HG02970 (cell line): ENCODE results near the gene CCDC157.
"Not testable (repeated sequence)": the region's sequence is repeated elsewhere in the genome, so short reads cannot be mapped to it uniquely, and the experiment has no call there.

Experiments used
- ATAC-seq: cut with Tn5 transposase; IDR thresholded peaks from one replicate; pipeline ENCODE4 v1.9.1; 2021; ENCODE audit warnings: mild to moderate bottlenecking, moderate library complexity, moderate number of reproducible peaks; ENCODE audit not compliant: unreplicated experiment, low FRiP score

Gene CCDC157

DNA sequence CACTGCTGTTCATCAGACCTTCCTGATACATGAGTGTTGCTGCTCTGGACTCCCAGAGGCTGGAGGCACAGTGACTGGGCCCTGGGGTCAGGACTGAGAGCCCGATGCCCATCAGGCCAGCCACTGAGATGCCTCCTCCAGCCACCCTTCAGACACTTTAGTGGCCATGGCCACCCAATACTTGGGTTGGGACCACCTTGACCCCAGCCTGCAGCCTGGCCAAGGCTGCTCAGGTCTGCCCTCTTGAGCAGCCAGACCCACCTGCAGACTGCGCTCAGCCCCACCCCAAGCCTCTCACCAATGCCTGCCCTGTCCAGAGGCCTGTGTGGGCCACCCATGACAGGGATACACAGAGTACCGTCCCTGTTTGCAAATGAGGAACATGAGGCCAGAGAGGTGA is 26.3 kb downstream of the CCDC157 start:
- ATAC-seq = no peak

DNA sequence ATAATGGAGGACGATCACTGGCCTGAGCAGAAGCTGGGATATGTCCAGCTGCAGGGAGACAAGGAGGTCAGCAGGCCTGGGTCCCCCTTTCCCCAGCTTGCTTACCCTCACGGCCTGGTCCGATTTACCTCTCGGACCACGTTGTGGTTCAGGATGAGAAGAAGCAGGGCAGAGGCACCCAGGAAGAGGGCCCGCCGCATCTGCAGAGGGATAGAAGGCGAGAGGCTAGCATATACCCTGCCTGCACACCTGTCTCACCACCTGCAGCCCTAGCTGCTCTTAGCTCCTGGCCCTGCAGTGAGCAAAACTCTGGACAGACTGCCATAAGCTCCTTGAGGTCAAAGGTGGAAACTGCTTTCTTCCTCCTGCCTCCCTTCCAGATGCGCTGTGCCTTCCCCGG is 29.1 kb downstream of the CCDC157 start:
- no peak for ATAC-seq

DNA sequence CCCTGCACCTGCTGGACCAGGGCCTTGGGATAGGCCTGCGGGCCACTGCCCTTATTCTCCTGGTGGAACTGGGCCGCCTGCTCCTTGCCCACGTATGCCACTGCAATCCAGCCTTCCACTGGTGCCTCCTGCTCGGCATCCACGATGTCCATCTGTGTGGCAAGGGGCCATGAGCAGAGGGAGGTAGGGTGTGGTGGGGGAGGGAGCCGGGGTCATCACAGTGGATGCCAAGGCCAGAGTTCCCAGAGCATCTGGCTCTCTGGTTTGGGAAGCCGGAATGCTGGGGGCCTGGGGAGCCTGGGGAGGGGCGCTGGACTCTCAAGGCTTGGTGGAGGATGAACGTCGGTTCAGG is 29.8 kb downstream of the CCDC157 start:
- no peak for ATAC-seq

DNA sequence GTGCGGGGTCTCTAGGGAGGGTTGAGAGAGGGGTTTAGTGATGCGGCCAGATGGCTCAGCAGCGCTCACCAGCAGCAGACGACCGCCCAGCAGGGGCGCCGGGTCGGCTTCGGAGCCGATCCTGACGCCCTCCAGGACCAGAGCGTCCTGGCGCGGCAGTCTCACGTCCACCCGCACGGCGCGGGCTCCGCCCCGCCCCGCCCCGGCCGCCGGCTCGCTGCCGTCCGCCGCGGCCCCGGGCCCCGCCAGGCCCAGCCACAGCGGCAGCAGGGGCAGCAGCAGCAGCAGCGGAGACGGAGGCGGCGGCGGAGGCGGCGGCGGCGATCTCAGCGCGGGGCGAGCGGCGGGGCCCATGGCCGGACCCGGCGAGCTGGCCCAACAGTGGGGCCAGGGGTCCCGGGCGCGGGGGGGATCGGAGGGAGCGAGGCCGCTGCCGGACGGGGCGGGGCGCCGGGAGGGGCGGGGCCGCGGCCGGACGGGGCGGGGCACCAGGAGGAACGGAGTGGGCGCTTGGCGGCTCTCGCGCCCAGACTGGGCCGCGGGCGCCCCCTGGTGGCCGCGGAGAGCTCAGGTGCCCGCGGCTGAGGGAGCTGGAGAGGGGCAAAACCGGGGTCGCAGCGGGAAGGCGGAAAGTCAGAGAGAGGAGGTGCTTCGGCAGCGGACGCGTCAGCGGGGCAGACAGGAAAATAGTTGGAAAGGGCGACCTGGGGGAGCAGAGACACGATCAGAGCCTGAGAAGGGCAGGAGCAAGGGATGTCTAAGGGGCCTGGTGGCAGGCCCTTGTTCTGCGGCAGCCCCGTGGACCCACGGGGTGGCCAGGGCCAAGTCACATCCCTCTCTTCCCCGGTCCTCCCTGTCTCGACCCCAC is 30.4 kb downstream of the CCDC157 start, which contains the start of gene RNF215:
RNF215 (minus strand) TSS at position 452 of the 868 bp plus-strand sequence; CDS start at position 354, 98 bp downstream.
- ATAC-seq = peak; percentile 81

DNA sequence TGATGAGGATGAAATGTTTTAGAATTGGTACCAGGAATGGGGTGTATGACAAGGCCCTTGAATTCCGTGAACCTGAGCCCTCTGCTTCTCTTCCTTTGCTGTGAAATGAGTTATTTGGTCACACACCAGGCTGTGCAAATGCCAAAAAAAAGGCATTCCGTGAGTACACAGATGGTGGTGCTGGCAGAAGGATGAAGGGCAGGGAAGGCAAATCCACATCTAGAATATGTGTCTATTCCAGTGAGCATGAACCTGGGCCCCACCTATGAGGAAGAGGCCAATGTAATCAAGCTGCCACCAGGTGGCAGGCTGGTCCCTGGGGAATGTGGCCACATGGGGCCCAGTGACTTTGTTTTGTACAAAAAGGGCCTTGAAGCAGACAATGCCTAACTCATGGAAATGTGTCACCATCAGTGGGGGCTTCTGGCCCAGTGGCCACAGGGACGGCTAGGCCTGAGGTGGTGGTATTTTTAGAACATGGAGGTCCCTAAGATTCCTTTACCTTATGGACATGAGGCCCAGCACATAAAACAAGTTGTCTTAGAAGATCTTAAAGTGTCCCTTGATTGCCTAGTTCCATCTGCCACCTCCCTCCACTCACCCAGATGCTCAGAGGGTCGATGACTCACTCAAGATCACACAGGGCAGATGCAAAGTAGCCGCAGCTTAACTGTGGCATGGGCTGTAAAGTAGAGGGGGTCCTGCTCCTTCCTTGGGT is 34.3 kb downstream of the CCDC157 start:
- ATAC-seq = no peak

DNA sequence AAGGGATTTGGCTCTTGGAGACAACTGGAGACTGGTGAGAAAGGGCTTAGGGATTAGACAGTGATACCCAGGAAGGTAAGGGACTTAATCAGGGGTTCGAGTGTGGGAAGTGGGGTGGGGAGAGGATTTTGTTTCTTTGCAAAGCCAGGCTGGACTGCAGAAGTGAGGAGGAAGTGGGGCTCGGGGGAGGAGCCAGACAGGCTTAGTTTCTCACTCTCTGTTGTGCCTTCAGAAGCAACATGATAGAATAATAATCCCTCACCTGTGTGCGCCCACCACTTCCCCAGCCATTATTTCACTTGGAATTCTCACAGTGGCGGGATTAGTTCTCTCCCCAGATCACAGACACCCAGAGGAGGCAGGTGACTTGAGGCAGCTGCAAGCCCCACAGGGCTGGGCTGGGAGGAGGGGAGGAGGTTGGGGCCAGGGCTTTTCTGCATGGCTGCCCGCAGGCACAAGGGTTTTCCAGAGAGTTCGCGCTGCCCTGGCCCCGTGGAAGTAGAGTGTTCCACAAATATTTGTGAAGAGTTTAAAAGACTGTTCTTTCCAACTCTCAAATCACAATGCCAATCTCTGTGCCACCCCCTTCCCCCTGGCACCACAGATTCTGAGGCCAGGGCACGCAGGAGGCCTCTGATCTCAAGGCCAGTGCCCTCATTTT is 36.0 kb downstream of the CCDC157 start:
- ATAC-seq = no peak

DNA sequence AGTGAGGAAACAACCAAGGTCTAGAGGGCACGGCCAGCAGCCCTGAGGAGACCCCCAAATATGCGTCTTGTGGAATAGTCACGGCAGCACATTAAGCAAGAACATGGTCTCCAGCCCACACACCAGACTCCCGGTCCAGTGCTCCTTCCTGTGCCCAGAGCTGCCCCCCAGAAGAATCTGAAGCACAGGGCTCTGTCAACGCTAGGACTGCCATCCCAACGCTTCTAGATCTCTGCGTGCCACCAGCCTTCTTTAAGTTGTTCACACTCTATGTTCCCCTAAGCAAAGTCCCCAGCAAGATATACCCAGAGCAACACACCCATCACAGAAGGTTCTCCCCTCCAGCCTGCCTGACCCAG is 36.5 kb downstream of the CCDC157 start:
- no peak for ATAC-seq

DNA sequence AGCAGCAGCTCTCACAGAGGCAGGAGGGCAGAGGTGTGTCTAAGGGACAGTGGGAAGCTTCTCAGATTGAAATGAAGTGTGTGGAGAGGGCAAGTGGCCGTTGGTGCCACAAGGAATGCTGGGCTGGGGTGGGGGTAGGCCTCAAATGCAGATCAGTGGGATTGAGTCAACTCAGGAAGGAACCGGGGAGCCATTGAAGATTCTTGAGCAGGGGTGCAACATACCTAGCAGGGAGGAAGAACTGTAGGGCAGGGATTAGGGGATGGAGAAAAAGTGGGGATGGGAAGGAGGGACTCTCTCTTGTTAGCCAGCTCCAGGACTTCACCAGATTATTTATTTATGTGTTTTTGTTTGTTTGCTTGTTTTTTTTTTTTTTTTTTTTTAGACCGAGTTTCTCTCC is 37.1 kb downstream of the CCDC157 start:
- ATAC-seq = no peak

DNA sequence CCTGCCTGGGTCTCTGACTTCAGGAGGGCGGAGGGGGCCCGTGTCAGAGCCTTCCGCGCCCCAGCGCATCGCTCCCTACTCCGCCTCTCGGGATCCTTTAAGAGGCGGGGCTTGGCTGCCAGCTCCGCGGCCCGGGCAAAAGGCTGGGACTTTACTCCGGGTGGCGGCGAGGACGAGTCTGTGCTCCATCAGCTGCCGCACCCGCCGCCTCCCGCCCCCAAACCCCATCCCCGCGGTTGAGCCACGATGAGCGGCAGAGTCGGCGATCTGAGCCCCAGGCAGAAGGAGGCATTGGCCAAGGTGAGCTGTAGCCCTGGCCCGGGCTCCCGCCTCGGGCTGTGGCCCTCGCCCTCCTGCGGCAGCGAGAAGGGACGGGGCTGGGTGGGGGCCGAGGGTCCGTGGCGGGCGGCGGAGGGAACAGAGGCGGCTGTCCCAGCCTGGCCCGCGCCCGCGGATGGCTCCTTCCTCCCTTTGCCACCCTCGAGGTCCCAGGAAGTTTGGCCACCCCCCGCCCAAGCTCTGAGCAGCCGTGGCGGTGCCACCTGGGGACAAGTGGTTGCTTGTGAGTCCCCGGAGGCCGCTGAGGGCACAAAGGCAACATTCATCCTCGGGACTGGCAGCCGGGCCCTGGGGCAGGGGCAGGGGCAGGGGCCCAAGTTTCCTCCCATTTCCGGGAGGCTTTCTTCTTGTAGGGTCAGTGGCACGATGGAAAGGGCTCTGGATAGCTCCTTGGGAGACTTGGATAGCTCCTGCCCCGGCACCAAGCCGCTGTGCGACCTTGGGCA is 40.3 kb downstream of the CCDC157 start, which contains the start of gene SEC14L2:
SEC14L2 (plus strand) TSS at position 148 of the 785 bp plus-strand sequence; CDS start at position 247, 99 bp downstream.
- ATAC-seq = no peak

DNA sequence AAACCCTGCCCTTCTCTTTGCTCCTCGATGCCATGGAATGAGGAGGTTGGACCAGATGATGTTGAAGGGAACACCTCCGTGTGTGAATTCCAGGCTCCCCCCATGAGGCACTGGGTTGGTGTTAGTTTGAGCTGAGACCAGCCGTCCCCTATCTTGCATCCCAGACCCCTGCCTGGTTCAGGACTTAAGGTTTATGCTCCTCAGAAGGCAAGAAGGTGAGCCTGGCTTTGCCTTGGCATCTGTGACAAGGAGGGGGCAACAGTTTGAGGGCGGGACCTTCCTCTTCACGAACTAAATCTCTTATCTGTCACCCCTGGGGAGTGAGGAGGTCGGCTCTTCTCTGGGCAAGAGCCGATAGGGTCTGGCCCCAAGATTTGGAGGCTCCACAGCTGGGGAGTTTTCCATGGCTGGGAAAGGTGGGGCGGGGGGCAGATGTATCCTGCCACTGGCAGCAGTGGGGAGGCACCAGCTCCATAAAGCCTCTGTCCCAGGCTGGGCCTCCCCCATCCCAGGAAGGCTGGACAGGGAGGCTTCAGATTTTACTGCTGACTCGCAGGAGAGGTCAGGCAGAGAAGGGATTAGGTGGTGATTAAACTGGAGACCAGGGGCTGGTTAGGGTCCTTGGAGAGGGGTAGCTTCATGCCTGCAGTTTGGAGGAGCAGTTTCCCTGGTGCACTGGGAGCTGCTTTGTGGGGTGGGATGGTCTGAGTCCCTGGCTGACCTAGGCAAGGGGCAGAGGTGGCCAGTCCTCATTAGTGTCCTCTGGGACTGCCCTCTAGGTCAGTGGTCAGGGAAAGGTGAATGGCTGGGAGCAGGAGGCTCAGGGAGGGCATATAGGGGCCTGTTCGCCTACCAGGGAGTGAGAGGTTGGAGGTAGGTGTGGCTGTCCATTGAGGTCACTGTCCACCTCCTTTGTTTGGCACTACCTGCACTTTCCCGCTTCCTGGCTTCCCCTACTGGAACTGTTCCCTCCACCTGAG is 41.1 kb downstream of the CCDC157 start:
- ATAC-seq = no peak

DNA sequence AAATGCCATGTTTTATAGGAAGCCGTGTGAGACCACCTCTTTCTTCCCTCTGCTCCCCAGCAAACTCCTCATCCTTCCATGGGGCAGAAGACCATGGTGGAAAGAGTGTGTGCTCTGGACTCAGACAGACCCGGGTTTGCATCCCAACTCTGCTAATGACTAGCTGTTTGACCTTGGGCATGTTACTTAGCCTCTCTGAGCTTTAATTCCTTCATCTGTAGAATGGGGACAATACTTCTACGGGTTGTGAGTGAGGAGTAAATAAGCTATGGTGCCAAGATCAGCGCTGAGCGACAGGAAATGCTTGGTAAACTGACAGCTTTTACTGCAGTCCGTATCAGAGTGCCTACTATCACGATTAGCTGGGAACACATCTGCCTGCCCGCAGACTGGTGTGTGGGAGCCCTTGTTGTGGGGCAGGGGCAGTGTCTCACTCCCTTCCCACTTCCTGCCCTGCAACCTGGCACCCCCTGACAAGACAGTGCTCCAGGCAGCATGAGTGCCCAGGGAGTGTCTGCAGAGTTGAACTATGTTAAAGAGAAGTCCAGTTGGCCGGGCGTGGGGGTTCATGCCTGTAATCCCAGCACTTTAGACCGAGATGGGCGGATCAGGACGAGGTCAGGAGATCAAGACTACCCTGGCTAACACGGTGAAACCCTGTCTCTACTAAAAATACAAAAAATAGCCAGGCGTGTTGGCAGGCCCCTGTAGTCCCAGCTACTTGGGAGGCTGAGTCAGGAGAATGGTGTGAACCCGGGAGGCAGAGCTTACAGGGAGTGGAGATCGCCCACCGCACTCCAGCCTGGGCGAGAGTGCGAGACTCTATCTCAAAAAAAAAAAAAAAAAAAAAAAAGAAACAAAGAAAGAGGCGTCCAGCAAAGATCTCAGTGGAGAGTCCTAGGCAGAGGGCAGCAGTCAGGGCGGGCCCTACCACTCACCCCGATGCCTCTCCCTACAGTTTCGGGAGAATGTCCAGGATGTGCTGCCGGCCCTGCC is 42.2 kb downstream of the CCDC157 start:
- ATAC-seq = no peak

DNA sequence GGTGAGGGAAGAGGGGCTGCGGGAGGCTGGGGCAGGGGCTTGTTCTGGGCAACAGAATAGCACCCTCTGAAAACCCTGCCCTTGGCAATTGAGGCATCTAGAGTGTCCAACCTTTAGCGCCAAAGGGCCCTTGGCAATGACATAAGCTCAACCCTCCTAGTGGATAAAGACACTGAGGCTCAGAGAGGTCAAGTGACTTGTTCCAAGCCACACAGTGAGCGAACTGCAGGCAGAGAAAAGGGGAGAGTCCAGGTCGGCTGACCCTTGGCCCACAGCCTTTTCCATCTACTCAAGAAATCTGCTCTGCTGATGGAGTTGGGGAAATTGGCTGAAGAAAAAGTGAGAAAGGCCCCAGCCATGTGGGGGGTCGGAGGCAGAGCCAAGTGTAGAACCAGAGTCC is 42.9 kb downstream of the CCDC157 start:
- no peak for ATAC-seq

DNA sequence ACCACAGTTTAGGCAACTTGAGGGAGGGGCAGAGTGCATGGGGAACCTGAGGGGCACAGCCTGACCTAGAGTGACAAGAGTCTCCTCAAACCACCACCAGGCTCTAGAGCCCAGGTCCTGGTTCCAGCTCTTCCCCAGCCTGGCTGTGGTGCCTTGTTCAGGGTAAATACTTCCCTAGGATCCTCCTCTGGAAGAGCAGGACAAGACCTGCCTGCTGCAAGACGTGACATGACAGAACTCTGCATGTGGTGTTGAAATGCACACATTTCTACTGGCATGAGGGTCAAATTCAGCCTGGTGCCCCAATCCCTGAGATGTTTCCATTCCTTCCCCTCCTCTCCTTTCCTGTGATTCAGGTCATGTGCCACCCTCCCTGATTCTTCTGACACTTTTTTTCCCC is 43.4 kb downstream of the CCDC157 start:
- ATAC-seq = no peak

DNA sequence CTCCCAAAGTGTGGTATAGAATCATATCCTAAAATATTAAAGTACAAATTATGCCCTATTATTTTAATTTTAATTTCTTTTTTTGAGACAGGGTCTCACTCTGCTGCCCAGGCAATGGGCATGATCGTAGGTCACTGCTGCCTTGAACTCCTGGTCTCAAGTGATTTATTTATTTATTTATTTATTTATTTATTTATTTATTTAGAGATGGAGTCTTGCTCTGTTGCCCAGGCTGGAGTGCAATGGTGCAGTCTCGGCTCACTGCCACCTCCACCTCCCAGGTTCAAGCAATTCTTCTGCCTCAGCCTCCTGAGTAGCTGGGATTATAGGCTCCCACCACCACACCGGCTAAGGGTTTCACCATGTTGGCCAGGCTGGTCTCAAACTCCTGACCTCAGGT is 44.2 kb downstream of the CCDC157 start:
- not testable (repeated sequence) for ATAC-seq

DNA sequence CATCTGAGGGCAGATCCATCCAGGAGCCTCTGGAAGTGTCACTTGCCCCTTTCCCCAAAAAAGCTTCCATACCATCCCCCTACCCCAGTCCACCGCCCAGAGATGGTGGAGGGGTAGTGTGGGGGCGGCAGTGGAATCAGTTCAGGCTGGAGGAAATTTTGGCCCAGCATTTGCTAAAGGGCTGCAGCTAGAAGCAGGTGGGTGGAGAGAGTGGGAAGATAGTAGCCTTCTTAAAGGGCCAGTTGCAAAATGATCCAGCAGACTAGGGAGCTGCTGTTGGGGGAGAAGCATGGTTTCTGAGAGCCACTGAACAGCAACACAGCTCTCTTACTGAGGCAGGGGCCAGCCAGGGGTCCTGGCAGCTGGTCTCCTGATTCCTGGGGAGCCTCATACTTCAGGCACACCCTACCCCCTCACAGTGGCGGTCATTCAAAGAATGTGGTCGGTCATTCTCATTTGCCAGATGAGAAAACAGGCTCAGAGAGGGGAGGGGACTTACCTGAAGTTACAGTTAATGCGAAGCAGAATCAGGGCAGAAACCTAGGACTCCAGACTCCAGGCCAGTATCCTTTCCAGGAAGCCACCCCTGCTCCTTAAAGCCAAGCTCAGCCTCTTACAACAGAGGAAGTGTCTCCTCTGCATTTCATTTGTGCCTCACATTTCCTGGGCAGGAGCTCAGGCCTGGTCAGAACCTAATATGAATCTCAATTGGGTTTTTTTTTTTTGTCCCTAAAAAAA is 45.4 kb downstream of the CCDC157 start:
- ATAC-seq = no peak

DNA sequence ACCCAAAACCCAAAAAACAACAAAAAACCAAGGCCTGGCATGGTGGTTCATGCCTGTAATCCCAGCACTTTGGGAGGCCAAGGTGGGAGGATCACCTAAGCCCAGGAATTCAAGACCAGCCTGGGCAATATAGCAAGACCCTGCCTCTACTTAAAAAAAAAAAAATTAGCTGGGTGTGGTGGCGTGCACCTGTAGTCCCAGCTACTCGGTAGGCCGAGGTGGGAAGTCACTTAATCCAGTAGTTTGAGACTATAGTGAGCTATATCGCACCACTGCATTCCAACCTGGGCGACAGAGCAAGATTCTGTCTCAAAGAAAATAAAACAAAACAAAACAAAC is 45.9 kb downstream of the CCDC157 start:
- not testable (repeated sequence) for ATAC-seq

DNA sequence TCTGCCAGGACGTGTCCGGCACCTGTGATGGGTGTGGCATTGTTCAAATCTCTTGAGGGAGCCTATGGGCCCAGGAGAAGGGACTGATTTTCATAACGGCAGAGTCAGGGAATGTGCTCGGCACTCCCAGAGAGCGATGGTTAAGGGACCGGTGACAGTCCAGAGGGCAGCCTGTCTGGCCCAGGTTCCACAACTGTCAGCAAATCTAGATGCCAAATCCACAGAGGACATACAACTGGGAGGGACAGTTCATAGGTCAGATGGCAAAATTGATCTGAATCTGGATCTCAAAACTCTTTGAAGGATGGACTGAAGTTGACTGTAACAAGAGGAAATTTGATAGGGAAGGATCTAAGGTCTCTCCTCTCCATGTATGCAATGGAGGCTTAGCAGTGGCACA is 47.5 kb downstream of the CCDC157 start:
- ATAC-seq = no peak

DNA sequence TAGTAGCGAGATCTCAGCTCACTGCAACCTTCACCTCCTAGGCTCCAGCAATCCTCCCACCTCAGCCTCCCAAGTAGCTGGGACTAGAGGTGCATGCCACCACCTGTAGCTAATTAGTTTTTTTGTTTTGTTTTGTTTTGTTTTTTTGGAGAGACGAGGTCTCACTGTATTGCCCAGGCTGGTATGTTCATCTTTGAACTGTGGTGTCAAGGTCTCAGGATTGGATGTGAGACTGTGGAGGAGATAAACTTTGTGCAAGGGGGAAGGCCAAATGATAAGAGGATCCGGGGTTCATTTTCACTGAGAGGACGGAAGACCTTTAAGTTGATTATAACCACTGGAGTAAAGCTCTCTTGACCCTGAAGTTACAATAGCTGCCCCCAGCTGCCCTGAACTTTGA is 48.9 kb downstream of the CCDC157 start:
- no peak for ATAC-seq
